Mucosa of descending colon (tissue), 3 donors: ENCODE data around the gene B4GALNT3. TPM values are rescaled to one million over a fixed set of nuclear protein-coding genes. Genes with fewer than 3 reads are reported as not detected.

ENCODE experiments used
- ATAC-seq: fragments of 200-7000 bp; cut with Tn5 transposase; one replicate; pipeline ENCODE4 v1.9.1; 2020; ENCODE audit warnings: mild to moderate bottlenecking, moderate library complexity
- DNase-seq, 3 donors: peaks; one replicate each; pipeline ENCODE4 v3.0.0-alpha.2; 2020
- H3K36me3 ChIP-seq: fragments of 200-600 bp; one replicate; pipeline ENCODE4 v1.8.0; 2021; ENCODE audit warnings: low read depth, mild to moderate bottlenecking
- H3K4me1 ChIP-seq: fragments of 200-600 bp; one replicate; pipeline ENCODE4 v1.8.0; 2021; ENCODE audit warnings: low read depth, mild to moderate bottlenecking
- H3K4me3 ChIP-seq: fragments of 200-600 bp; one replicate; pipeline ENCODE4 v1.8.0; 2021; ENCODE audit warnings: mild to moderate bottlenecking
- H3K9me3 ChIP-seq: fragments of 200-600 bp; one replicate; pipeline ENCODE4 v1.8.0; 2021; ENCODE audit warnings: mild to moderate bottlenecking
- intact Hi-C, 2 donors: fragments of 100-400 bp; cut with DNase I in 1 of 2; cut with micrococcal nuclease in 1 of 2; formaldehyde crosslinking; loops; one replicate each; pipeline versions ENCODE4 v1.11.0 to v1.11.1; 2022; cut with DNase I, micrococcal nuclease
- total RNA-seq, 3 donors: library from RNA; stranded (reverse); fragmentation: NEBNext Ultra II Directional in 2 of 3; extraction: Animal tissue kit (Norgen Biotek cat#: 25700) in 2 of 3; gene quantifications; one replicate each; pipeline versions ENCODE4 v1.2.1 to v1.2.4, GENCODE V29; 2021 to 2023
- TF ChIP-seq, protein P1 (sequence below): fragments of 200-600 bp; IDR thresholded peaks from one replicate; pipeline ENCODE4 v1.8.0; 2022; ENCODE audit warnings: antibody characterized with exemption, mild to moderate bottlenecking
- donor health status: DM: no; HTN: no; CAD: no; lungs with moderate emphysema.
- donor health status: DM: no; HTN: no; CAD: no.
- donor health status: DM: no; HTN: yes; CAD: no.

The B4GALNT3 gene
- total RNA-seq, 3 donors from 2014 or later: 62.9 to 134 (median 94.9) TPM

DNA sequence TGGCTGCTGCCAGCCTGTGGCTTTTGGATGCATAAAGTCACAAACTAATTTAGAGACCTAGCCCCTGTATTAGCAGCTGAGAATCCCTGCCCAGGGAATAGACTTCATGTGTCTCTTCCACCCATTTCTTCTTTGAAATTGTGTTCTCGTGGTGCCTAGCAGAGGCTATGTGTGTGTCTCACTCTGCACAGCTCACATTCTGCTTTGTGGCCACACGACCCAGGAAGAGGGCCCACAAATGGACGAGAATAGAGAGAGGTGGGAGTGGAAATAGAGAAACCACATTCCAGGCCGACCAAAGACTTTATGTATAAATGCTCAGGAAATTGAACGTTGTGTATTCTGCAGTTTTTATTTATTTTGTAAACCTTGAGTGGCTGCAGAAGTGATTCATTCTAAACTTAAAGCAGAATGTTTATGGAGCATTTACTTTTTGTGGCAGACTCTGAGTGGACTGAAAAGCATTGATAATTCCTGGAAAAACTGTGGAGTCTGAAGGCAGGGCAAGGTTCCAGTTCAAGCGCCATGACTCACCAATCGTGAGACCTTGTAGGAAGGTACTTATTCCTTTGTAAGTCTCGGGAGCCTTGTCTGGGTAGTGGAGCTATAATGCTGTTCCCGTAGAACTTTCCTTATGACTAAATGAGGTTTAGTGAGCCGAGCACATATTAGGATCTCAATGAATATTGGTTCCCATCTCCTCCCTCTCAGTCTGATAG is 9.1 kb downstream of the B4GALNT3 start:
- Histone ChIP-seq H3K9me3 (no peaks in the 10 kb centered on the region), H3K4me3 (no peak overlapping the region), H3K4me1 (peaks cover 26% of the 10 kb centered on the region), H3K36me3 (no peaks in the 10 kb centered on the region)
- peak in 1 of 3 donors; percentile 30 for DNase-seq
- intact Hi-C loops: no loop called here
- ATAC-seq: peak; percentile 78
- TF ChIP-seq, protein P1, sequence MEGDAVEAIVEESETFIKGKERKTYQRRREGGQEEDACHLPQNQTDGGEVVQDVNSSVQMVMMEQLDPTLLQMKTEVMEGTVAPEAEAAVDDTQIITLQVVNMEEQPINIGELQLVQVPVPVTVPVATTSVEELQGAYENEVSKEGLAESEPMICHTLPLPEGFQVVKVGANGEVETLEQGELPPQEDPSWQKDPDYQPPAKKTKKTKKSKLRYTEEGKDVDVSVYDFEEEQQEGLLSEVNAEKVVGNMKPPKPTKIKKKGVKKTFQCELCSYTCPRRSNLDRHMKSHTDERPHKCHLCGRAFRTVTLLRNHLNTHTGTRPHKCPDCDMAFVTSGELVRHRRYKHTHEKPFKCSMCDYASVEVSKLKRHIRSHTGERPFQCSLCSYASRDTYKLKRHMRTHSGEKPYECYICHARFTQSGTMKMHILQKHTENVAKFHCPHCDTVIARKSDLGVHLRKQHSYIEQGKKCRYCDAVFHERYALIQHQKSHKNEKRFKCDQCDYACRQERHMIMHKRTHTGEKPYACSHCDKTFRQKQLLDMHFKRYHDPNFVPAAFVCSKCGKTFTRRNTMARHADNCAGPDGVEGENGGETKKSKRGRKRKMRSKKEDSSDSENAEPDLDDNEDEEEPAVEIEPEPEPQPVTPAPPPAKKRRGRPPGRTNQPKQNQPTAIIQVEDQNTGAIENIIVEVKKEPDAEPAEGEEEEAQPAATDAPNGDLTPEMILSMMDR: no peak

DNA sequence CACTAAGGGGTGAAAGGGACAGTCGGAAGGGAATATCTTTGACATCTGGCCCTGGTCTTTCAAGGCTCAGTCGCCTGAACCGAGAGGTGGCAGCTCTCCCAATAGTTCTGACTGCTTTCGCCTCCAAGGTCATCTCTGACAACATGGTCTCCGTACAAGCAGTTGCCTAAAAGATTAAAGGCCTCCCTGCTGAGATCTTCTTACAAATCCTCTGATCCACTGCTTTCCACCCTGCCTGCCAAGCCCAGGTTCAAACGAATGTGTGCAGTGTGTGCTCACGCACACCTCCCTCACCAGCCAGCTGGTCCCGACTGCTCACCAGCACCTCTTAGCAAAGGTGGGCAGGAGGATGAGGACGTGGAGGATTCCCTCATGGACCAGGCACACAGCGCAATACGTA is 10.4 kb downstream of the B4GALNT3 start:
- Histone ChIP-seq H3K4me1 (peaks cover 24% of the 10 kb centered on the region), H3K9me3 (no peaks in the 10 kb centered on the region), H3K36me3 (no peaks in the 10 kb centered on the region), H3K4me3 (no peak overlapping the region)
- no peak for ATAC-seq
- intact Hi-C loops: no loop called here
- TF ChIP-seq, protein P1: no peak
- no peak for DNase-seq

DNA sequence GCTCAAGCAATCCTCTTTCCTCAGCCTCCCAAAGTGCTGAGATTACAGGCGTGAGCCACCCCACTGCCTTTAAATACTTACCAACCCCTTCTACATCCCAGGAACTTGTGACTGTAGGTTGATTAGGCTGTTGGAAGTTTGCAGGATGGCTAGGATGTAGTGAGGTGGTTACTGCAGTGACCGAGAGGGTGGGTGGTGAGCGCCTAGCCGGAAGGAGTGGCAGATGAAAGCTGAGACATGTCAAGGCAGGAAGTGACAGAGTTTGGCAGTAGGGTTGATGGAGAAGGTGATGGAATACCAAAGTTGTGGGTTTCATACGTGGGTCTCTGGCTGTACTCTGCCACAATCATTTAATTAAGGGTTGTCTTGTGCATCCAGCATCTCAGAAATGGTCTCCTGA is 13.5 kb downstream of the B4GALNT3 start:
- no peak for ATAC-seq
- TF ChIP-seq, protein P1: no peak

DNA sequence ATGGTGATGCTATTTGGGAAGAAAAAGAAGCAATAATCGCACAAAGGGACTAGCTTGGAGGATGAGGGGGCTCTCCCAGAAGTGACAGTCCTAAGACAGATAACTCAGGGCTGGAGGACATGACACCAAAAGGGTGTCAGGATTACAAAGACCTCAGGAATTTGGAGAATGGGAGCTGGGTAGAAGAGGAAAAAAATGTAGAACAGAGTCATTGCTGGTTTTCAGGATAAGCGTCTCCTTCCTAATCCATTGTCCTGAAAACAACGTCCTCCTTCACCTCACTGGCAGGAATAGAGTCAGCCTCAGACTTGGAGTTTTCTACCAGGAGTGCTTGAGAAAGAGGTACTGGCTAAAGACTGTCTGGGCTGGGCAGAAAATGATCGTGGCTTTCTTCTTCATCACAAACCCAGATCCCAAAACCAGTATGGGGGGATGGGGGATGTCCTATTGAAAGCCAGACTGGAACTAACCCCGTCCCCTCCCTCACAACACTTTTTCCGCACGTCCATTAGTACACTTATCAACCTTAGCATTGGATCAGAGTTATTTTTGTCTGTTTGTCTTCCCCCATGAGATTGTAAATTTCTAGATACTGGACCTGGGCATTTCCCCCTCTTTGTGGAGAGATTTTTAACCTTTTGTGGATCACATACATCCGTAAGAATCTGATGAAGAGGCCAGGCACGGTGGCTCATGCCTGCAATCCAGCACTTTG is 14.3 kb downstream of the B4GALNT3 start:
- DNase-seq (no peak), ATAC-seq (no peak)
- Histone ChIP-seq H3K9me3 (no peaks in the 10 kb centered on the region), H3K4me3 (no peak overlapping the region), H3K4me1 (peaks cover under 1% of the 10 kb centered on the region), H3K36me3 (no peaks in the 10 kb centered on the region)
- intact Hi-C loops: no loop called here
- TF ChIP-seq, protein P1: no peak

More for the DNA sequence above, 13.5 kb downstream of the B4GALNT3 start:
- Histone ChIP-seq H3K4me1 (peaks cover 9% of the 10 kb centered on the region), H3K36me3 (no peaks in the 10 kb centered on the region), H3K4me3 (no peak overlapping the region), H3K9me3 (no peaks in the 10 kb centered on the region)
- intact Hi-C loops: no loop called here
- DNase-seq: no peak

DNA sequence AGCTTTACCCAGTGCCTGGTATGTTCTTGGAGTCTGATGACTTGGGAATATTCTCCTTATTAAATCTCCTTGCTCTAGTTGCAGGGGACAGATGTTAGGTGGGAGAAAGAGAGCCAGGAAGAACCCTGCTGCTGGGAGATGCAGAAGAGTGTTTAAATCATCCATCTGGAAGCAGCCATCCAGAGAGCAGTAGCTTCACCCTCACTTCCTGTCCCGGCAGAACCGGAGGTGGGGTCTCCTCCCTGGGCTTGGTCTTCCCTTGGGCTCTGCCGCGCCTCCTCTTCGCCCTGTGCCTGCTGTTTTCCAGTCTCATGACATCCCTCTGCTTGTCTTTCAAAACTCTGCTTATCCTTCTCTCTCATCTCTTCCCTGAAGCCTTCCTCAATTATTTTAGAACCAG is 15.5 kb downstream of the B4GALNT3 start:
- Histone ChIP-seq H3K36me3 (no peaks in the 10 kb centered on the region), H3K4me3 (no peak overlapping the region), H3K9me3 (no peaks in the 10 kb centered on the region), H3K4me1 (no peaks in the 10 kb centered on the region)
- TF ChIP-seq, protein P1: no peak
- ATAC-seq (no peak), DNase-seq (no peak)
- intact Hi-C loops: no loop called here
